Activated T-cell treated with anti-CD3 and anti-CD28 coated beads, Interleukin-2, amount 50 U/mL, for 4 hours (primary cell): ENCODE results near the gene TMEM179. TPM values are rescaled to one million over a fixed set of nuclear protein-coding genes. Genes with fewer than 3 reads are reported as not detected.

Experiments
- ATAC-seq, 2 donors: fragments of 200-7000 bp; cut with Tn5 transposase; one replicate each; pipeline ENCODE4 v1.10.0; 2021
- DNase-seq: peaks from one replicate; pipeline ENCODE4 v3.0.0-alpha.2; 2020
- H3K27me3 Mint-ChIP-seq: one replicate; pipeline ENCODE4 v1.8.0; 2021; ENCODE audit warnings: low read depth, mixed read lengths
- H3K36me3 Mint-ChIP-seq: one replicate; pipeline ENCODE4 v1.8.0; 2022; ENCODE audit warnings: mixed read lengths; ENCODE audit not compliant: insufficient read depth
- H3K4me1 Mint-ChIP-seq: one replicate; pipeline ENCODE4 v1.8.0; 2021; ENCODE audit warnings: low read depth, mixed read lengths
- H3K4me3 Mint-ChIP-seq: one replicate; pipeline ENCODE4 v1.8.0; 2021; ENCODE audit warnings: mild to moderate bottlenecking, moderate library complexity, mixed read lengths
- H3K9me3 Mint-ChIP-seq: one replicate; pipeline ENCODE4 v1.8.0; 2021; ENCODE audit warnings: mixed read lengths
- total RNA-seq, 3 donors: library from RNA; stranded (reverse); gene quantifications; one replicate each; pipeline ENCODE4 v1.2.1, GENCODE V29; 2021

Gene TMEM179
- total RNA-seq, 3 donors from 2014 or later: not detected

GRCh38 chr14:104557766-104558165 is 46.8 kb downstream of the TMEM179 start:
- H3K9me3 Mint-ChIP-seq: no peaks in the 10 kb centered on the region
- H3K36me3 Mint-ChIP-seq: no peaks in the 10 kb centered on the region
- no peak overlapping the region for H3K4me3 Mint-ChIP-seq
- ATAC-seq: no peak
- H3K4me1 Mint-ChIP-seq: no peaks in the 10 kb centered on the region
- peaks cover 13% of the 10 kb centered on the region for H3K27me3 Mint-ChIP-seq
- no peak for DNase-seq

GRCh38 chr14:104557086-104557485 is 47.5 kb downstream of the TMEM179 start:
- no peak overlapping the region for H3K4me3 Mint-ChIP-seq
- H3K4me1 Mint-ChIP-seq: no peaks in the 10 kb centered on the region
- H3K9me3 Mint-ChIP-seq: no peaks in the 10 kb centered on the region
- H3K36me3 Mint-ChIP-seq: no peaks in the 10 kb centered on the region
- DNase-seq (no peak), ATAC-seq (no peak)
- H3K27me3 Mint-ChIP-seq: peaks cover 13% of the 10 kb centered on the region

- DNase-seq (no peak), ATAC-seq (no peak)
- Mint-ChIP-seq H3K36me3 (no peaks in the 10 kb centered on the region), H3K4me3 (no peak overlapping the region), H3K9me3 (no peaks in the 10 kb centered on the region), H3K4me1 (no peaks in the 10 kb centered on the region), H3K27me3 (peaks cover 9% of the 10 kb centered on the region)
Observed at GRCh38 chr14:104556256-104557021, 48.1 kb downstream of the TMEM179 start.

GRCh38 chr14:104555430-104556255 is 48.9 kb downstream of the TMEM179 start:
- no peak overlapping the region for H3K4me3 Mint-ChIP-seq
- no peaks in the 10 kb centered on the region for H3K9me3 Mint-ChIP-seq
- peaks cover 8% of the 10 kb centered on the region for H3K27me3 Mint-ChIP-seq
- no peaks in the 10 kb centered on the region for H3K36me3 Mint-ChIP-seq
- DNase-seq (no peak), ATAC-seq (no peak)
- no peaks in the 10 kb centered on the region for H3K4me1 Mint-ChIP-seq

- Mint-ChIP-seq H3K36me3 (no peaks in the 10 kb centered on the region), H3K27me3 (peaks cover 14% of the 10 kb centered on the region), H3K9me3 (no peaks in the 10 kb centered on the region), H3K4me3 (no peak overlapping the region), H3K4me1 (no peaks in the 10 kb centered on the region)
- DNase-seq (no peak), ATAC-seq (no peak)
Observed at GRCh38 chr14:104554608-104555429, 49.8 kb downstream of the TMEM179 start.

- no peaks in the 10 kb centered on the region for H3K4me1 Mint-ChIP-seq
- ATAC-seq (no peak), DNase-seq (no peak)
- no peaks in the 10 kb centered on the region for H3K9me3 Mint-ChIP-seq
- H3K27me3 Mint-ChIP-seq: peaks cover 14% of the 10 kb centered on the region
- no peak overlapping the region for H3K4me3 Mint-ChIP-seq
- H3K36me3 Mint-ChIP-seq: no peaks in the 10 kb centered on the region
Observed at GRCh38 chr14:104554088-104554607, 50.4 kb downstream of the TMEM179 start.

GRCh38 chr14:104553166-104554087 is 51.1 kb downstream of the TMEM179 start:
- Mint-ChIP-seq H3K4me3 (no peak overlapping the region), H3K9me3 (no peaks in the 10 kb centered on the region), H3K4me1 (no peaks in the 10 kb centered on the region), H3K36me3 (no peaks in the 10 kb centered on the region), H3K27me3 (peaks cover 14% of the 10 kb centered on the region)
- DNase-seq (no peak), ATAC-seq (no peak)

- Mint-ChIP-seq H3K4me3 (no peak overlapping the region), H3K4me1 (no peaks in the 10 kb centered on the region), H3K36me3 (no peaks in the 10 kb centered on the region), H3K9me3 (no peaks in the 10 kb centered on the region), H3K27me3 (peaks cover 15% of the 10 kb centered on the region)
- peak; percentile 0 for DNase-seq
- no peak for ATAC-seq
Observed at GRCh38 chr14:104552738-104553125, 51.8 kb downstream of the TMEM179 start.

- Mint-ChIP-seq H3K4me3 (no peak overlapping the region), H3K9me3 (no peaks in the 10 kb centered on the region), H3K36me3 (no peaks in the 10 kb centered on the region), H3K4me1 (no peaks in the 10 kb centered on the region), H3K27me3 (peaks cover 18% of the 10 kb centered on the region)
- ATAC-seq (no peak), DNase-seq (peak; percentile 3)
Observed at GRCh38 chr14:104551851-104552737, 52.5 kb downstream of the TMEM179 start.

GRCh38 chr14:104550861-104551728 is 53.5 kb downstream of the TMEM179 start:
- ATAC-seq: no peak
- DNase-seq: peak; percentile 1
- no peaks in the 10 kb centered on the region for H3K4me1 Mint-ChIP-seq
- no peaks in the 10 kb centered on the region for H3K36me3 Mint-ChIP-seq
- no peaks in the 10 kb centered on the region for H3K9me3 Mint-ChIP-seq
- peaks cover 23% of the 10 kb centered on the region for H3K27me3 Mint-ChIP-seq
- H3K4me3 Mint-ChIP-seq: no peak overlapping the region

- H3K27me3 Mint-ChIP-seq: peaks cover 26% of the 10 kb centered on the region
- H3K4me3 Mint-ChIP-seq: no peak overlapping the region
- no peaks in the 10 kb centered on the region for H3K9me3 Mint-ChIP-seq
- ATAC-seq (no peak), DNase-seq (no peak)
- H3K4me1 Mint-ChIP-seq: no peaks in the 10 kb centered on the region
- H3K36me3 Mint-ChIP-seq: no peaks in the 10 kb centered on the region
Observed at GRCh38 chr14:104550340-104550860, 54.2 kb downstream of the TMEM179 start.
